ENCODE measurements around the gene C1QTNF1.

Gene C1QTNF1

DNA sequence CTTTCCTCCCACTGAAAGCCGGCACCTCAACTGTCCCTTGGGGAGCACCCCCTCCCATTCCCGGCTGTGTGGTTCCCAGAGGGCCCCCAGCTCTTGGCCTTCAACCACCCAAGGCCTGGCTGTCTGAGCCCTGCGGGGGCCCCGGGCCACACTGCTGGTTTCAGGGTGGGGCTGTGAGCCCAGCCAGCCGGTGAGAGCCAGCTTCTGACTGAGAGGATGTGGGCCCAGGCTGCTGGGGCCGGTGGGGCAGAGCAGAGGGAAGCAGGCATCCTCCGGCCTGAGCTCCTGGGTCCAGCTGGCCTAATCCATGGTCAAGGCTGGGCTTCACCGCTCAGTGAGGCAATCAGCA is 43.4 kb upstream of the C1QTNF1 start:
- Histone ChIP-seq H3K4me3 (replicated peaks; ENCODE audit: insufficient read depth, low read length) (no peak overlapping the region), H3K27me3 (ENCODE audit: insufficient read depth, poor library complexity, severe bottlenecking) (no peaks in the 10 kb centered on the region), H3K27ac (replicated peaks) (no peak overlapping the region)
- TF ChIP-seq, protein P1, sequence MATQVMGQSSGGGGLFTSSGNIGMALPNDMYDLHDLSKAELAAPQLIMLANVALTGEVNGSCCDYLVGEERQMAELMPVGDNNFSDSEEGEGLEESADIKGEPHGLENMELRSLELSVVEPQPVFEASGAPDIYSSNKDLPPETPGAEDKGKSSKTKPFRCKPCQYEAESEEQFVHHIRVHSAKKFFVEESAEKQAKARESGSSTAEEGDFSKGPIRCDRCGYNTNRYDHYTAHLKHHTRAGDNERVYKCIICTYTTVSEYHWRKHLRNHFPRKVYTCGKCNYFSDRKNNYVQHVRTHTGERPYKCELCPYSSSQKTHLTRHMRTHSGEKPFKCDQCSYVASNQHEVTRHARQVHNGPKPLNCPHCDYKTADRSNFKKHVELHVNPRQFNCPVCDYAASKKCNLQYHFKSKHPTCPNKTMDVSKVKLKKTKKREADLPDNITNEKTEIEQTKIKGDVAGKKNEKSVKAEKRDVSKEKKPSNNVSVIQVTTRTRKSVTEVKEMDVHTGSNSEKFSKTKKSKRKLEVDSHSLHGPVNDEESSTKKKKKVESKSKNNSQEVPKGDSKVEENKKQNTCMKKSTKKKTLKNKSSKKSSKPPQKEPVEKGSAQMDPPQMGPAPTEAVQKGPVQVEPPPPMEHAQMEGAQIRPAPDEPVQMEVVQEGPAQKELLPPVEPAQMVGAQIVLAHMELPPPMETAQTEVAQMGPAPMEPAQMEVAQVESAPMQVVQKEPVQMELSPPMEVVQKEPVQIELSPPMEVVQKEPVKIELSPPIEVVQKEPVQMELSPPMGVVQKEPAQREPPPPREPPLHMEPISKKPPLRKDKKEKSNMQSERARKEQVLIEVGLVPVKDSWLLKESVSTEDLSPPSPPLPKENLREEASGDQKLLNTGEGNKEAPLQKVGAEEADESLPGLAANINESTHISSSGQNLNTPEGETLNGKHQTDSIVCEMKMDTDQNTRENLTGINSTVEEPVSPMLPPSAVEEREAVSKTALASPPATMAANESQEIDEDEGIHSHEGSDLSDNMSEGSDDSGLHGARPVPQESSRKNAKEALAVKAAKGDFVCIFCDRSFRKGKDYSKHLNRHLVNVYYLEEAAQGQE (IDR thresholded peaks at IDR 0.05; ENCODE audit: insufficient replicate concordance, low read depth): no peak
- TF ChIP-seq, protein P2, sequence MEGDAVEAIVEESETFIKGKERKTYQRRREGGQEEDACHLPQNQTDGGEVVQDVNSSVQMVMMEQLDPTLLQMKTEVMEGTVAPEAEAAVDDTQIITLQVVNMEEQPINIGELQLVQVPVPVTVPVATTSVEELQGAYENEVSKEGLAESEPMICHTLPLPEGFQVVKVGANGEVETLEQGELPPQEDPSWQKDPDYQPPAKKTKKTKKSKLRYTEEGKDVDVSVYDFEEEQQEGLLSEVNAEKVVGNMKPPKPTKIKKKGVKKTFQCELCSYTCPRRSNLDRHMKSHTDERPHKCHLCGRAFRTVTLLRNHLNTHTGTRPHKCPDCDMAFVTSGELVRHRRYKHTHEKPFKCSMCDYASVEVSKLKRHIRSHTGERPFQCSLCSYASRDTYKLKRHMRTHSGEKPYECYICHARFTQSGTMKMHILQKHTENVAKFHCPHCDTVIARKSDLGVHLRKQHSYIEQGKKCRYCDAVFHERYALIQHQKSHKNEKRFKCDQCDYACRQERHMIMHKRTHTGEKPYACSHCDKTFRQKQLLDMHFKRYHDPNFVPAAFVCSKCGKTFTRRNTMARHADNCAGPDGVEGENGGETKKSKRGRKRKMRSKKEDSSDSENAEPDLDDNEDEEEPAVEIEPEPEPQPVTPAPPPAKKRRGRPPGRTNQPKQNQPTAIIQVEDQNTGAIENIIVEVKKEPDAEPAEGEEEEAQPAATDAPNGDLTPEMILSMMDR (IDR thresholded peaks at IDR 0.05; ENCODE audit: insufficient read depth, low read length): no peak
- no peak for TF ChIP-seq POLR2AphosphoS5 (IDR thresholded peaks at IDR 0.05; ENCODE audit: low read depth)
- TF ChIP-seq SPI1 (IDR thresholded peaks at IDR 0.05; ENCODE audit: borderline replicate concordance, low read depth): no peak
- TF ChIP-seq GABPA (IDR thresholded peaks at IDR 0.05; ENCODE audit: low read depth): no peak
- DNase-seq (ENCODE audit: low read depth in 1 of 2, low spot score in 1 of 2): no peak

DNA sequence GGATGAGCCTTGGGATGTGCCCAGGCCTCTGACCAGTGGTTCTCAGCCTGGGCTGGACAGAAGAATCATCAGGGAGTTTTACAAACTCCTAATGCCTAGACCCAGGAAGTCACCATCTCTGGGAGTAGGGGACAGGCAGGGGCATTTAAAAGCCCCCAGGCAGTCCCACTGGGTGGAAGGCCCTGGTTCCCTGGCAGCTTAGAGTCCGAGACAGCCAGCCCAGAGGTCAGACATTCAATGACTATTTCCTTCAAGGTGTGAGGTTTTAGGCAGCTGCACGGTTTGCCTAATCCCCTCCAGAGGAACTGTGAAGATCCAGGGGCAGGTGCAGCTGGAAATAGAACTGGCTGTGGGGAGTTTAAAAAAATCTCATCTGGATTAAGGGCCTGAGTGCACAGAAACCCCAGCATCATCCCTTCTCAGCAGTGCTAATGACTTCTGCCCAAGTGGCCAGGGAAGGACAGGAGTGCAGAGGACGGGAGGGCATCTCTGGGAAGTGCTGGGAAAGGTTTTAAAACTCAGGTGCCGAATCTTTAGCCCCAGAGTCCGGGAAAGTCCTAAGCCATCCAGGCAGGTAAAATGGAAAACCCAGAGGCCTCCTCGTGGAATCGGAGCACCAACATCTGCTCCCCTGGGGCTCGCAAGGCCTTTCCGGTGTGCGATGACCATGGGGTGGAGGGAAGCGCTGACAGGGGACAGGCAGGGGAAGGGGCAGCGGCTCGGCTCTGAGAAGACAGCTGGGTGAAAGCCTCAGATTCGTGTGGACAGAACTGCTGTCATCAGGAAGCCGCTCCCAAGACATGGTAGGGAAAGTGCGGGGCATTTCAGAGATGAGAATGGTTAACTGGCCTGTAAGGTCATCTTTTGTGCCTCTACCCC is 42.7 kb upstream of the C1QTNF1 start:
- no peak for DNase-seq (ENCODE audit: low read depth in 1 of 2, low spot score in 1 of 2)
- H3K27ac ChIP-seq (replicated peaks): no peak overlapping the region
- H3K4me3 ChIP-seq (replicated peaks; ENCODE audit: insufficient read depth, low read length): no peak overlapping the region
- no peaks in the 10 kb centered on the region for H3K27me3 ChIP-seq (ENCODE audit: insufficient read depth, poor library complexity, severe bottlenecking)
- TF ChIP-seq POLR2AphosphoS5 (IDR thresholded peaks at IDR 0.05; ENCODE audit: low read depth) (no peak), GABPA (IDR thresholded peaks at IDR 0.05; ENCODE audit: low read depth) (no peak), SPI1 (IDR thresholded peaks at IDR 0.05; ENCODE audit: borderline replicate concordance, low read depth) (no peak)
- TF ChIP-seq, protein P1 (IDR thresholded peaks at IDR 0.05; ENCODE audit: insufficient replicate concordance, low read depth): no peak
- TF ChIP-seq, protein P2 (IDR thresholded peaks at IDR 0.05; ENCODE audit: insufficient read depth, low read length): no peak

DNA sequence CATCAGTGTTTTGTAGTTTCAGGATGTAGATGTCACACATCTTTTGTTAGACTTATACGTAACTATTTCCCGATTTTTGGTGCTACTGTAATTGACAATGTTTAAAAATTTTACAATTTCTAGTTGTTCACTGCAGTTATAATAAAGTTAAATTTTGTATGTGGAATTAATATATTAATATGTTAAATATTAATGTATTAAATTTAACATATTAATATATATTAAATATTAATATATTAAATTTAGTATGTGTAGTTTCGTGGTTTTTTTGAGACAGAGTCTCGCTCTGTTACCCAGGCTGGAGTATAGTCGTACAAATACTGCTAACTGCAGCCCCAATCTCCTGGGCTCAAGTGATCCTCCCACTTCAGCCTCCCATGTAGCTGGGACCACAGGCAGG is 38.6 kb upstream of the C1QTNF1 start:
- Histone ChIP-seq H3K27me3 (ENCODE audit: insufficient read depth, poor library complexity, severe bottlenecking) (no peaks in the 10 kb centered on the region), H3K27ac (replicated peaks) (no peak overlapping the region), H3K4me3 (replicated peaks; ENCODE audit: insufficient read depth, low read length) (no peak overlapping the region)
- no peak for DNase-seq (ENCODE audit: low read depth in 1 of 2, low spot score in 1 of 2)
- TF ChIP-seq, protein P2 (IDR thresholded peaks at IDR 0.05; ENCODE audit: insufficient read depth, low read length): no peak
- TF ChIP-seq POLR2AphosphoS5 (IDR thresholded peaks at IDR 0.05; ENCODE audit: low read depth) (no peak), GABPA (IDR thresholded peaks at IDR 0.05; ENCODE audit: low read depth) (no peak), SPI1 (IDR thresholded peaks at IDR 0.05; ENCODE audit: borderline replicate concordance, low read depth) (no peak)
- TF ChIP-seq, protein P1 (IDR thresholded peaks at IDR 0.05; ENCODE audit: insufficient replicate concordance, low read depth): no peak
